D721Med (cell line): ENCODE data around the gene TFEC.

Source experiments
- DNase-seq: peaks from one replicate; pipeline ENCODE4 v3.0.0; 2011; ENCODE audit warnings: low spot score; ENCODE audit not compliant: insufficient read length
- FAIRE-seq: peaks from 2 replicates; lab custom pipeline; 2011; peaks lifted over from hg19 to GRCh38; lab: Jason Lieb, UNC
- TF ChIP-seq, protein P1 (sequence below): IDR thresholded peaks from 2 replicates; pipeline ENCODE4 v1.5.1; 2012; ENCODE audit warnings: mild to moderate bottlenecking, control low read depth; ENCODE audit not compliant: insufficient read depth; ENCODE audit errors: missing control alignments

Gene TFEC

DNA sequence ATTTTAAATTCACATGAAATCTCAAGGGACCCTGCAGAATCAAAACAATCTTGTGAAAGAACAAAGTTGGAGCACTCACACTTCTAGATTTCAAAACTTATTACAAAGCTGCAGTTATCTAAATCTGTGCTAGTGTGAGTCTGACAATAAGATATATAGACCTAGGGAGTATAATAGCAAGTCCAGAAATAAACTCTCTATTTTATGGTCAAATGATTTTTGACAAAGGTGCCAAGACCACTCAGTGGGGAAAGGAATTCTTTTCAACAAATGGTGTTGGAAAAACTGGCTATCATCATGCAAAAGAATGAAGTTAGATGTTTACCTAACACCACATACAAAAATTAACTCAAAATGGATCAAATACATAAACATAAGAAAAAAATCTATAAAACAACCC is 68.2 kb downstream of the TFEC start:
- FAIRE-seq, result no peak
- TF ChIP-seq, protein P1, sequence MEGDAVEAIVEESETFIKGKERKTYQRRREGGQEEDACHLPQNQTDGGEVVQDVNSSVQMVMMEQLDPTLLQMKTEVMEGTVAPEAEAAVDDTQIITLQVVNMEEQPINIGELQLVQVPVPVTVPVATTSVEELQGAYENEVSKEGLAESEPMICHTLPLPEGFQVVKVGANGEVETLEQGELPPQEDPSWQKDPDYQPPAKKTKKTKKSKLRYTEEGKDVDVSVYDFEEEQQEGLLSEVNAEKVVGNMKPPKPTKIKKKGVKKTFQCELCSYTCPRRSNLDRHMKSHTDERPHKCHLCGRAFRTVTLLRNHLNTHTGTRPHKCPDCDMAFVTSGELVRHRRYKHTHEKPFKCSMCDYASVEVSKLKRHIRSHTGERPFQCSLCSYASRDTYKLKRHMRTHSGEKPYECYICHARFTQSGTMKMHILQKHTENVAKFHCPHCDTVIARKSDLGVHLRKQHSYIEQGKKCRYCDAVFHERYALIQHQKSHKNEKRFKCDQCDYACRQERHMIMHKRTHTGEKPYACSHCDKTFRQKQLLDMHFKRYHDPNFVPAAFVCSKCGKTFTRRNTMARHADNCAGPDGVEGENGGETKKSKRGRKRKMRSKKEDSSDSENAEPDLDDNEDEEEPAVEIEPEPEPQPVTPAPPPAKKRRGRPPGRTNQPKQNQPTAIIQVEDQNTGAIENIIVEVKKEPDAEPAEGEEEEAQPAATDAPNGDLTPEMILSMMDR, result no peak
- DNase-seq, result no peak

DNA sequence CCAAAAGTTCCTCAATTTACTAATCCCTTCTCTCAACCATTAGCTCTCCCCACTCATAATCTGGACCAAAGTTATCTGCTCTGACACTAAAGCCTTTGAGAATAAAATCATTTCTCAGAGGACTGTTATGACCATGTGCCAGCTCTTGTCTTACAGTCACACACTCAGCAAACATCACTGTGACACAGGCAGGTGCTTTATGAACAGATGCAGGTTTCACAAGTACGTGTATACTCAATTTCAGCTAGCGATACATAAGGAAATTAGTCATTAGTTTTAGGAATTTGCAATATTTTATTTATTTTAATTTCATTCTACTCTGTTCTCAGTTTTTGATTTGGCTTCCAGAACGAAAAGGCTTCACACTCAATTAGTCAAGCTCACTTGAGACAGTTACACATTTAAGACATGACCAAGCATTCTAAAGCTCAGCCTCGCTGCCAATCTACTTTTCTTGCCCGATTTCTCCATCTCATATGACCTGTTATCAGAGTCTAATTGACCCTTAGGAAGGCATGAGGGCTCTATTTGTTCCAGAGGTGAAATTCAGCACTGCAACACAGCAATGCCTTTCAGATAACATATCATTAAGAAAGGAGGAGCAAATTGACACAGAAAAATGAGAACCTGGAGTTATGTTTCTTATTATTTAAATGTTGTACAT is 76.8 kb downstream of the TFEC start:
- FAIRE-seq, result no peak

GRCh38 chr7:115952832-115953231 is 77.7 kb downstream of the TFEC start:
- TF ChIP-seq, protein P1, result no peak
- DNase-seq (no peak), FAIRE-seq (no peak)

More for the DNA sequence above, 76.8 kb downstream of the TFEC start:
- DNase-seq, result no peak
- TF ChIP-seq, protein P1, result no peak

DNA sequence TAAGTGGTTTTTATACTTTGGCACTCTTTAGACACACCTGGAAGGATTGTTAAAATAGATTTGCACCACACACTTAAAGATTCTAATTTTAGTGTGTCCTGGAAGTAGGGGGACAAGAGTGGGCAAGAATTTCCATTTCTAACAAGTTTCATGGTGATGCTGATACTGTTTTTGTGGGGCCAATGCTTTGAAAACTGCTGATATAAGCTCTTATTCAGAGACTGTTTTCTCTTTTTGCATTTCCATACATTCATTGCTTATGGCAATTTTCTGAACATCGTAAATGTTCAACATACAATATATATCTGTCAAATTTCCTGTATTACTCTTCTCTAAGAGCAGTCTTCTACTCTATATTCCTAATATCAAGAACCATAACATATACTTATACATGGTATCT is 79.0 kb downstream of the TFEC start:
- DNase-seq (no peak), FAIRE-seq (no peak)
- TF ChIP-seq, protein P1, result no peak

DNA sequence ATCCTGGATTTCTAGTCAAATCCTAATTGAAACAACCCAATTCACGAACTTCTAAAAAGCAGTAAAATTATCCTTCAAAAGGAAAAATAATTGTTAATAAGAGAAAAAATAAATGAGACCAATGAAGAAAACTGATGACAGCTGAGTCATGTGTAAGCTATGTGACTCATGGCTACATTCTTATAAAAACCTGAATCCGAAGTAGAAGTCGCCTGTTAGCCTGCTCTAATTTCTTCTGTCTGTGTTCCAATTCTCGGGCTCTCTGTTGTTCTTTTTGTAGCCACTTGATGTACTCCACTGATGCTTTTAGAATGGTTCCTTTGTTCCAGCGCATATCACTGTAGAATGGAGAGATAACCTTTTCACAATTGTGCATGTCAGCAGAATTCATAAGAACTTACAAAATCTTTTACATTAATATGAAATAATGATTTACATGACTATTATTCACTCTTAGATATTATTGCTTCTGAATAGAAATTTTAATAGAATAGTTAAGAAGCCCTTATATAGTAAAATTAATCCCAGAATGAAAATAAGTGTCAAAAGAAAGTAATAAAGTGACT is 88.8 kb downstream of the TFEC start:
- TF ChIP-seq, protein P1, result no peak
- DNase-seq, result no peak
- FAIRE-seq, result no peak

DNA sequence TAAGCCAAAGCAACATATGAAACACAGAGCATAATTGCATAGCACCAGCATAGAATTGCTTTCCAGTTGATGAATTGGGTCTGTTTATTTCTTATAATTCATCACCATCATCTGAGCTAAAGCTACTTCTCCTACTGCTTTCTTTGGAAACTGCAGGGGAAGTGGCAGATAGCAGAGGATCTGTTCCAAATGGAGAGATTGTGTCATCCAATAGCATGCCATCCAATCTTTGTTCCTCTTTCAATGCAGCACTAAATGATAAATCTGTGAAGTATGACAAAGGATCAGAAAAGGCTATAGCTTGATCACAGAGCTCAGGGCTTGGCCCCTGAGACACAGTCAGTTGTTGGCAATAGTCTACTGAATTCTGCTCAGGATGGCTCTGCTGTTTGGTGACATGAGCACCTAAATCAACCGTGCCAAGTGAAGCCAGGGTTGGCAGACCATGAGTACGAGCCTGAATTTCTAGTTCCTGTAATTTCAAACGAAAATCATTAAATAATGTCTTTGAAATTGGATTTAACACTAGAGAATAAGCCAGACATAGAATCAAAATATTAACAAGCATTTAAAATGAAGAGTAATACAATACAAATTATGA is 90.0 kb downstream of the TFEC start:
- FAIRE-seq (no peak), DNase-seq (no peak)
- TF ChIP-seq, protein P1, result no peak

DNA sequence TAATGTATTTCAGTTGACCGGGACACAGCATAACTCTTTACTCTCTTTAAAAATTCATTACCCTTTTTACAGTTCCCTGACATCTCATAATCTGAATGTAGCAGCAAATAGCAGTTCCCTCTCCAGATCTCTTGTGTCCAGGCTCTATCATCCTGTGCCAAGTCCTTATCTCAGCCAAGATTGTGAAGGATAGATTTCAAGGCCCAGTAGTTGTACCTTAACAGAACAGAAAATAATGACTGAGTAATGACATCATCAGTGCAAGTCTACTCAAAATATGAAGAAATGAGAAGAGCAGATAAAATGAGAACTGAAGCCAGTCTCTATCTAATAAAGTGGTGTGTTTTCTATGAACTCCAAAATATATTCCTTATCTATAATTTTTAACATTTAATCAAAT is 92.6 kb downstream of the TFEC start:
- FAIRE-seq (no peak), DNase-seq (no peak)
- TF ChIP-seq, protein P1, result no peak
